Stomach (tissue), 4 donors: ENCODE measurements around the gene SNTG2.

Experiments
- CTCF ChIP-seq, 7 experiments: fragments of 450-650 bp in 4 of 7; fragments of 200-600 bp in 3 of 7; sonication (generic) in 3 of 7; IDR thresholded peaks; one replicate each; pipeline ENCODE4 v1.5.1; 2016 to 2019; ENCODE audit warnings: antibody characterized with exemption in 7 of 7, control low read depth in 2 of 7, mild to moderate bottlenecking in 1 of 7
- EP300 ChIP-seq: sonication (generic); formaldehyde crosslinking; IDR thresholded peaks from one replicate; pipeline ENCODE4 v1.6.1; 2017; ENCODE audit warnings: antibody characterized with exemption
- POLR2AphosphoS5 ChIP-seq, 3 donors: sonication (generic); formaldehyde crosslinking; IDR thresholded peaks; one replicate each; pipeline ENCODE4 v1.6.1; 2016; ENCODE audit warnings: antibody characterized with exemption in 3 of 3

GRCh38 chr2:1367601-1368000 is 417.0 kb downstream of the SNTG2 start:
- TF ChIP-seq CTCF (IDR thresholded peaks at IDR 0.05) = no peak
- no peak for TF ChIP-seq POLR2AphosphoS5 (IDR thresholded peaks at IDR 0.05)
- no peak for TF ChIP-seq EP300
